Testis (tissue), 3 donors: Measurements from ENCODE around the gene LSM12. TPM values are rescaled to one million over a fixed set of nuclear protein-coding genes. Genes with fewer than 3 reads are reported as not detected.

Experiments
- DNase-seq: peaks from one replicate; pipeline ENCODE4 v3.0.0-alpha.2; 2019
- H3K27ac ChIP-seq, 2 donors: fragments of 200-600 bp; sonication (generic); one replicate each; pipeline ENCODE4 v1.5.1; 2019
- H3K27me3 ChIP-seq: fragments of 200-600 bp; sonication (generic); one replicate; pipeline ENCODE4 v1.5.1; 2019
- H3K36me3 ChIP-seq: fragments of 200-600 bp; sonication (generic); one replicate; pipeline ENCODE4 v1.5.1; 2017; ENCODE audit warnings: low read depth; ENCODE audit errors: missing control alignments
- H3K4me1 ChIP-seq: fragments of 200-600 bp; sonication (generic); one replicate; pipeline ENCODE4 v1.5.1; 2019
- H3K4me3 ChIP-seq, 2 donors: fragments of 200-600 bp; sonication (generic); one replicate each; pipeline ENCODE4 v1.5.1; 2017 to 2019
- H3K9me3 ChIP-seq: fragments of 200-600 bp; sonication (generic); one replicate; pipeline ENCODE4 v1.5.1; 2017
- POLR2A ChIP-seq: fragments of 450-650 bp; IDR thresholded peaks from one replicate; pipeline ENCODE4 v1.6.1; 2017; ENCODE audit warnings: antibody characterized with exemption, mild to moderate bottlenecking, moderate library complexity
- WGBS, 2 donors: methylation state at CpG; one replicate each; pipeline ENCODE4 v1.1.5; 2018; 5-methylcytosine and 5-hydroxymethylcytosine counted together
- intact Hi-C: fragments of 100-400 bp; cut with DNase I; formaldehyde crosslinking; loops from one replicate; pipeline ENCODE4 v1.15.1; 2023; ENCODE audit warnings: low total_unique reads
- polyA plus RNA-seq: library from polyadenylated mRNA; stranded (reverse); fragments of 350-450 nt; fragmentation: Illumina TruSeq; extraction: RNeasy Lipid Tissue Mini Kit (QIAGEN cat#74804); gene quantifications from one replicate; pipeline ENCODE4 v1.2.3, GENCODE V29; 2014; ENCODE audit warnings: low read depth, low replicate concordance; ENCODE audit not compliant: insufficient read depth
- total RNA-seq, 2 donors: library from RNA; depleted of rRNA; stranded (reverse); fragments of >200 nt; gene quantifications; one replicate each; pipeline ENCODE4 v1.2.3, GENCODE V29; 2016
- TF ChIP-seq, protein P1 (sequence below), 3 experiments: fragments of 450-650 bp in 2 of 3; fragments of 200-600 bp in 1 of 3; sonication (generic) in 1 of 3; IDR thresholded peaks; one replicate each; pipeline ENCODE4 v1.5.1; 2016 to 2019; ENCODE audit warnings: antibody characterized with exemption in 3 of 3, mild to moderate bottlenecking in 2 of 3, moderate library complexity in 1 of 3

Gene LSM12
- total and polyA plus RNA-seq, 3 donors from 2014 or later = 52.7 to 74.4 (median 57.6) TPM

GRCh38 chr17:44070455-44071197, 4.2 kb upstream of the LSM12 start, which contains the start of gene G6PC3:
G6PC3 (plus strand) TSS chr17:44070735; CDS start chr17:44070966, 231 bp downstream.
- peaks cover 23% of the 10 kb centered on the region for H3K4me1 ChIP-seq

GRCh38 chr17:44069974-44070454, 3.5 kb upstream of the LSM12 start:
- 14 to 15% methylated on average over 7 of the region's 7 CpGs for WGBS, 2 donors
- peak overlapping the region; percentile 76 to 78 for H3K4me3 ChIP-seq
- peak overlapping the region; percentile 36 to 87 for H3K27ac ChIP-seq
- no peak for DNase-seq
- H3K36me3 ChIP-seq = no peaks in the 10 kb centered on the region
- peaks cover 25% of the 10 kb centered on the region for H3K4me1 ChIP-seq
- intact Hi-C loops = loop anchor here (10.0 kb wide), 1 partner anchor 45 kb away; no protein-coding TSS in a partner anchor
- no peaks in the 10 kb centered on the region for H3K9me3 ChIP-seq
- H3K27me3 ChIP-seq = no peaks in the 10 kb centered on the region
- no peak for TF ChIP-seq POLR2A
- TF ChIP-seq, protein P1, sequence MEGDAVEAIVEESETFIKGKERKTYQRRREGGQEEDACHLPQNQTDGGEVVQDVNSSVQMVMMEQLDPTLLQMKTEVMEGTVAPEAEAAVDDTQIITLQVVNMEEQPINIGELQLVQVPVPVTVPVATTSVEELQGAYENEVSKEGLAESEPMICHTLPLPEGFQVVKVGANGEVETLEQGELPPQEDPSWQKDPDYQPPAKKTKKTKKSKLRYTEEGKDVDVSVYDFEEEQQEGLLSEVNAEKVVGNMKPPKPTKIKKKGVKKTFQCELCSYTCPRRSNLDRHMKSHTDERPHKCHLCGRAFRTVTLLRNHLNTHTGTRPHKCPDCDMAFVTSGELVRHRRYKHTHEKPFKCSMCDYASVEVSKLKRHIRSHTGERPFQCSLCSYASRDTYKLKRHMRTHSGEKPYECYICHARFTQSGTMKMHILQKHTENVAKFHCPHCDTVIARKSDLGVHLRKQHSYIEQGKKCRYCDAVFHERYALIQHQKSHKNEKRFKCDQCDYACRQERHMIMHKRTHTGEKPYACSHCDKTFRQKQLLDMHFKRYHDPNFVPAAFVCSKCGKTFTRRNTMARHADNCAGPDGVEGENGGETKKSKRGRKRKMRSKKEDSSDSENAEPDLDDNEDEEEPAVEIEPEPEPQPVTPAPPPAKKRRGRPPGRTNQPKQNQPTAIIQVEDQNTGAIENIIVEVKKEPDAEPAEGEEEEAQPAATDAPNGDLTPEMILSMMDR (IDR thresholded peaks at IDR 0.05) = no peak

More at GRCh38 chr17:44070455-44071197, 4.2 kb upstream of the LSM12 start, which contains the start of gene G6PC3:
- H3K36me3 ChIP-seq = no peaks in the 10 kb centered on the region
- DNase-seq = peak; percentile 98
- no peaks in the 10 kb centered on the region for H3K27me3 ChIP-seq
- intact Hi-C loops = no loop called here
- TF ChIP-seq, protein P1 (IDR thresholded peaks at IDR 0.05) = peak in 1 of 3 experiments; percentile 34
- no peak for TF ChIP-seq POLR2A
- H3K9me3 ChIP-seq = no peaks in the 10 kb centered on the region
- peak within 1 kb of the TSS; percentile 76 to 78 for H3K4me3 ChIP-seq
- WGBS, 2 donors = 0% methylated on average over 35 to 53 of the region's 53 CpGs
- peak within 1 kb of the TSS; percentile 79 to 87 for H3K27ac ChIP-seq

DNA sequence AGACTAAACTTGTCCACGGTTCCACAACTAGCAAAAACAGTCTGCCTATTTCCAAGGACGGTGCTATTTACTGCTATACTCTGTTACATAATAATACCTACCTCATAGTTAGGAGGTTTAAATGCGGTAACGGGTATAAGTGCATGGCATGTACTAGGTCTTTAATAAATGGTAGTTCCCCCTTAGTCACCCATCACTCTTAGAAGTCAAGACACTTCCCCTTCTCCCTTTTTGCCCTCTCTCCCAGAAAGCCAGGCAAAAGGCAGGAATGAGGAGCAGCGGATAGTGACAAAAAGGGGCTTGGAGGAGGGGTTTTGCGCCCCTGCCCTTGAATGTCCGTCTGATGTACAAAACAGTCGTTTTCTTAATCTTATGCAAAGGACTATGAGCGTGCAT, 1.1 kb upstream of the LSM12 start:
- peak overlapping the region in 1 of 2 donors; percentile 88 for H3K4me3 ChIP-seq
- peaks cover 27% of the 10 kb centered on the region for H3K4me1 ChIP-seq
- no peak overlapping the region for H3K27ac ChIP-seq
- intact Hi-C loops = loop anchor here (10.0 kb wide), 1 partner anchor 47 kb away; no protein-coding TSS in a partner anchor
- H3K27me3 ChIP-seq = no peaks in the 10 kb centered on the region
- 58 to 60% methylated on average over 9 of the region's 9 CpGs for WGBS, 2 donors
- no peak for TF ChIP-seq POLR2A
- TF ChIP-seq, protein P1 (IDR thresholded peaks at IDR 0.05) = no peak
- H3K9me3 ChIP-seq = no peaks in the 10 kb centered on the region
- no peak for DNase-seq
- H3K36me3 ChIP-seq = no peaks in the 10 kb centered on the region

- intact Hi-C loops = loop anchor here (10.0 kb wide), 1 partner anchor 49 kb away; no protein-coding TSS in a partner anchor
- H3K27ac ChIP-seq = peak overlapping the region; percentile 96 to 97
- H3K36me3 ChIP-seq = no peaks in the 10 kb centered on the region
- H3K9me3 ChIP-seq = no peaks in the 10 kb centered on the region
- DNase-seq = no peak
- WGBS, 2 donors = 2% methylated on average over 9 of the region's 9 CpGs
- peak overlapping the region; percentile 84 to 88 for H3K4me3 ChIP-seq
- peaks cover 19% of the 10 kb centered on the region for H3K4me1 ChIP-seq
- H3K27me3 ChIP-seq = no peaks in the 10 kb centered on the region
- no peak for TF ChIP-seq POLR2A
- TF ChIP-seq, protein P1 (IDR thresholded peaks at IDR 0.05) = no peak
These were observed 735 bp downstream of the LSM12 start for GRCh38 chr17:44065668-44066203.
